IMR-90 (cell line): ENCODE measurements around the gene MOV10. TPM values are rescaled to one million over a fixed set of nuclear protein-coding genes. Genes with fewer than 3 reads are reported as not detected.

ENCODE experiments used
- ATAC-seq: fragments of 200-7000 bp; cut with Tn5 transposase; 2 replicates; pipeline ENCODE4 v1.9.1; 2020; ENCODE audit warnings: low read depth, mild to moderate bottlenecking, moderate library complexity
- BruUV-seq: library from RNA; stranded (reverse); fragments of 400-500 nt; replicated peaks from 2 replicates; lab custom pipeline; 2021; lab: Mats Ljungman, UMichigan
- CTCF ChIA-PET: fragments of 300-600 bp; formaldehyde crosslinking; extraction: SDS; loops from one replicate; lab custom pipeline; 2021; ENCODE audit warnings: antibody characterized with exemption; lab: Yijun Ruan, JAX
- POLR2A ChIA-PET: fragments of 300-600 bp; sonication (Branson Sonifier 250); formaldehyde crosslinking; loops from one replicate; lab custom pipeline; 2022; ENCODE audit warnings: antibody characterized with exemption; ENCODE audit not compliant: unreplicated experiment; lab: Charles Lee
- DNase-seq: peaks from one replicate; pipeline ENCODE4 v3.0.0; 2013
- H2AFZ ChIP-seq: replicated peaks from 2 replicates; pipeline ENCODE3; 2013; ENCODE audit warnings: low read length, mild to moderate bottlenecking; ENCODE audit not compliant: poor library complexity
- H2AK5ac ChIP-seq: 2 replicates; pipeline ENCODE4 v1.6.1; 2013; ENCODE audit warnings: low read depth, low read length, inconsistent platforms
- H2AK9ac ChIP-seq: replicated peaks from 2 replicates; pipeline ENCODE3; 2013; ENCODE audit warnings: mild to moderate bottlenecking, low read depth, low read length, moderate library complexity; ENCODE audit not compliant: poor library complexity
- H2BK120ac ChIP-seq: 2 replicates; pipeline ENCODE4 v1.6.1; 2013; ENCODE audit warnings: low read depth, low read length, inconsistent platforms
- H2BK15ac ChIP-seq: 3 replicates; pipeline ENCODE4 v1.6.1; 2013; ENCODE audit warnings: low read depth, low read length, inconsistent platforms
- H2BK20ac ChIP-seq: 2 replicates; pipeline ENCODE4 v1.6.1; 2013; ENCODE audit warnings: low read depth, mild to moderate bottlenecking, inconsistent platforms, low read length, moderate library complexity
- H2BK5ac ChIP-seq: 2 replicates; pipeline ENCODE4 v1.6.1; 2013; ENCODE audit warnings: mild to moderate bottlenecking, low read depth, low read length, inconsistent platforms; ENCODE audit not compliant: poor library complexity, severe bottlenecking
- H3K14ac ChIP-seq: replicated peaks from 2 replicates; pipeline ENCODE4 v1.6.1; 2013; ENCODE audit warnings: low read depth, low read length, inconsistent platforms
- H3K18ac ChIP-seq: 2 replicates; pipeline ENCODE4 v1.6.1; 2013; ENCODE audit warnings: low read depth, low read length, control low read depth
- H3K23ac ChIP-seq: 2 replicates; pipeline ENCODE4 v1.6.1; 2013; ENCODE audit warnings: low read depth, low read length, inconsistent platforms
- H3K27ac ChIP-seq: 2 replicates; pipeline ENCODE4 v1.5.1; 2013; ENCODE audit warnings: mild to moderate bottlenecking, control low read depth, low read length; ENCODE audit not compliant: insufficient read depth
- H3K27me3 ChIP-seq: 2 replicates; pipeline ENCODE4 v1.6.1; 2013; ENCODE audit warnings: low read length; ENCODE audit not compliant: control insufficient read depth, insufficient read depth
- H3K36me3 ChIP-seq: 2 replicates; pipeline ENCODE4 v1.6.1; 2013; ENCODE audit warnings: low read length, mixed read lengths; ENCODE audit not compliant: control insufficient read depth, insufficient read depth
- H3K4ac ChIP-seq: 2 replicates; pipeline ENCODE4 v1.6.1; 2013; ENCODE audit warnings: low read depth, low read length, inconsistent platforms
- H3K4me1 ChIP-seq: 2 replicates; pipeline ENCODE4 v1.6.1; 2013; ENCODE audit warnings: low read length, mixed read lengths; ENCODE audit not compliant: control insufficient read depth, insufficient read depth
- H3K4me2 ChIP-seq: 2 replicates; pipeline ENCODE4 v1.6.1; 2013; ENCODE audit warnings: low read depth, mild to moderate bottlenecking, control low read depth, low read length, moderate library complexity
- H3K4me3 ChIP-seq: 2 replicates; pipeline ENCODE4 v1.5.1; 2013; ENCODE audit warnings: low read depth, mild to moderate bottlenecking, control low read depth, low read length, moderate library complexity; ENCODE audit not compliant: insufficient read depth
- H3K56ac ChIP-seq: 2 replicates; pipeline ENCODE4 v1.6.1; 2013; ENCODE audit warnings: low read length, inconsistent platforms; ENCODE audit not compliant: insufficient read depth; ENCODE audit errors: extremely low read depth
- H3K79me1 ChIP-seq, 2 experiments: 2 replicates each; pipeline ENCODE4 v1.6.1; 2013; ENCODE audit warnings: low read length in 2 of 2, inconsistent platforms in 1 of 2, low read depth in 1 of 2
- H3K9ac ChIP-seq: 2 replicates; pipeline ENCODE4 v1.6.1; 2013; ENCODE audit warnings: low read depth, low read length, control low read depth
- H3K9me1 ChIP-seq: 2 replicates; pipeline ENCODE4 v1.6.1; 2013; ENCODE audit warnings: low read length, inconsistent platforms; ENCODE audit not compliant: insufficient read depth
- H3K9me3 ChIP-seq: 2 replicates; pipeline ENCODE4 v1.6.1; 2013; ENCODE audit warnings: low read length; ENCODE audit not compliant: control insufficient read depth, insufficient read depth
- H4K20me1 ChIP-seq: 2 replicates; pipeline ENCODE4 v1.6.1; 2013; ENCODE audit warnings: low read length, inconsistent platforms; ENCODE audit not compliant: insufficient read depth
- H4K5ac ChIP-seq: 2 replicates; pipeline ENCODE4 v1.6.1; 2013; ENCODE audit warnings: mild to moderate bottlenecking, low read depth, low read length, control low read depth
- H4K8ac ChIP-seq, 2 experiments: 2 replicates each; pipeline ENCODE4 v1.6.1; 2013; ENCODE audit warnings: low read depth in 2 of 2, low read length in 2 of 2, control low read depth in 1 of 2, inconsistent platforms in 1 of 2
- H4K91ac ChIP-seq: 2 replicates; pipeline ENCODE4 v1.6.1; 2013; ENCODE audit warnings: low read depth, low read length, inconsistent platforms; ENCODE audit not compliant: insufficient read depth
- BHLHE40 ChIP-seq: fragments of 150-350 bp; IDR thresholded peaks from 2 replicates; pipeline ENCODE4 v1.6.1; 2016; ENCODE audit warnings: mild to moderate bottlenecking, low read depth, low read length
- CEBPB ChIP-seq: IDR thresholded peaks from 2 replicates; pipeline ENCODE4 v1.6.1; 2012; ENCODE audit warnings: low read depth, low read length, improper control_type of control experiment
- CHD1 ChIP-seq: IDR thresholded peaks from 2 replicates; pipeline ENCODE4 v1.6.1; 2012; ENCODE audit warnings: low read depth, low read length, improper control_type of control experiment
- FOS ChIP-seq: fragments of 150-350 bp; IDR thresholded peaks from 2 replicates; pipeline ENCODE4 v1.6.1; 2016; ENCODE audit warnings: low read depth, low read length
- MAFK ChIP-seq: IDR thresholded peaks from 2 replicates; pipeline ENCODE4 v1.6.1; 2012; ENCODE audit warnings: low read depth, low read length, improper control_type of control experiment
- MXI1 ChIP-seq: IDR thresholded peaks from 2 replicates; pipeline ENCODE4 v1.6.1; 2012; ENCODE audit warnings: low read depth, mild to moderate bottlenecking, low read length, moderate library complexity, borderline replicate concordance
- NFE2L2 ChIP-seq: fragments of 150-350 bp; IDR thresholded peaks from 2 replicates; pipeline ENCODE4 v1.6.1; 2016; ENCODE audit warnings: low read depth, mild to moderate bottlenecking, low read length
- POLR2A ChIP-seq: IDR thresholded peaks from 2 replicates; pipeline ENCODE4 v1.6.1; 2012; ENCODE audit warnings: mild to moderate bottlenecking, low read depth, low read length
- RCOR1 ChIP-seq: IDR thresholded peaks from 2 replicates; pipeline ENCODE4 v1.6.1; 2012; ENCODE audit warnings: mild to moderate bottlenecking, low read length, improper control_type of control experiment; ENCODE audit not compliant: insufficient replicate concordance
- RFX5 ChIP-seq: IDR thresholded peaks from 2 replicates; pipeline ENCODE4 v1.8.0; 2012; ENCODE audit warnings: low read depth, mild to moderate bottlenecking, low read length, moderate library complexity
- SMC3 ChIP-seq: fragments of 150-350 bp; IDR thresholded peaks from 2 replicates; pipeline ENCODE4 v1.6.1; 2016; ENCODE audit warnings: low read depth, mild to moderate bottlenecking, antibody characterized with exemption, low read length, moderate library complexity
- WGBS, 2 experiments: methylation state at CpG; one replicate each; pipeline versions ENCODE4 v1.1.5 to v1.1.7; 2013; ENCODE audit warnings: missing lambda C conversion rate in 2 of 2; ENCODE audit not compliant: insufficient read length in 1 of 2; ENCODE audit errors: extremely low coverage in 2 of 2; 5-methylcytosine and 5-hydroxymethylcytosine counted together
- dilution Hi-C: fragments of 300-500 bp; cut with HindIII; formaldehyde crosslinking; loops from one replicate; pipeline ENCODE4 v1.14.3; 2018; ENCODE audit warnings: low sequenced_read_pairs; ENCODE audit not compliant: unreplicated experiment
- in situ Hi-C: fragments of 300-500 bp; cut with MboI; formaldehyde crosslinking; loops from 3 replicates; pipeline ENCODE4 v1.14.3; 2019; ENCODE audit warnings: low sequenced_read_pairs, inconsistent platforms, mixed read lengths
- intact Hi-C: fragments of 100-400 bp; cut with micrococcal nuclease; formaldehyde crosslinking; loops from 2 replicates; pipeline ENCODE4 v1.10.0; 2022
- polyA plus RNA-seq, 3 experiments: library from polyadenylated mRNA; depleted of rRNA; stranded (reverse); fragments of >200 nt; gene quantifications; 2 replicates each; pipeline ENCODE4 v1.2.3, GENCODE V29; 2012; ENCODE audit warnings: low replicate concordance in 1 of 3
- total RNA-seq: library from RNA; depleted of rRNA; stranded (reverse); fragments of >200 nt; gene quantifications from 2 replicates; pipeline ENCODE4 v1.2.3, GENCODE V29; 2012
- TF ChIP-seq, protein P1 (sequence below): conservative IDR thresholded peaks from 2 replicates; pipeline ENCODE4 v1.5.1; 2012; ENCODE audit warnings: mild to moderate bottlenecking, low read depth, low read length, improper control_type of control experiment
- TF ChIP-seq, protein P2 (sequence below): fragments of 150-350 bp; IDR thresholded peaks from 2 replicates; pipeline ENCODE4 v1.6.1; 2017; ENCODE audit warnings: mild to moderate bottlenecking, antibody characterized with exemption, low read length, low read depth
- TF ChIP-seq, protein P3 (sequence below): fragments of 150-350 bp; IDR thresholded peaks from 2 replicates; pipeline ENCODE4 v1.6.1; 2016; ENCODE audit warnings: low read depth, mild to moderate bottlenecking, low read length, moderate library complexity, borderline replicate concordance

MOV10 gene
- total and polyA plus RNA-seq, 2 of the 4 experiments (the other 2 are of a cell fraction) = 36.7 to 103 TPM

DNA sequence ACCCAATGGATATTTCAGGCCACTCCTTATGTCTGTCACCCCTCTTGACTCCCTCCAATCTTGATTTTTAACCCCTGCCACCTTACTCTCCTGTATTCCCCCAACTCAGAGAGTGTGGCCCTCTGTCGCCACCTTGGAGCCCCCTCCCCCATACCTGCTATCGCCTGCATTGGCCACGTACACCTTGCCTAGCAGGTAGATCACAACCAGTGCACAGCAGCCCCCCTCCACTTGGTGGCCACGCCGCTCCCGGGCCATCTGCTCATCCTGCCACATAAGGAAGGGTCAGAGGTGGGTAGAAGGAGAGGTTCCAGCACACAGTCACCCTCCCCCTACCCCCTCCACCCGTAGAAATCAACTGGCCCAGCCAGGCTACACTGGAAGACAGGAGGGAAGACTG lies 37.7 kb downstream of the MOV10 start:
- CTCF ChIA-PET = no interaction called here
- H3K4me2 ChIP-seq = no peak overlapping the region
- POLR2A ChIA-PET = no interaction called here

More for the DNA sequence above, 37.7 kb downstream of the MOV10 start:
- no peak overlapping the region for H4K91ac ChIP-seq
- no peak overlapping the region for H2AK9ac ChIP-seq
- no peaks in the 10 kb centered on the region for H4K20me1 ChIP-seq
- H3K9me1 ChIP-seq = peaks cover 3% of the 10 kb centered on the region; the same call in 1 of the 2 replicates
- BruUV-seq = no TSS peak
- H3K4ac ChIP-seq = no peak overlapping the region
- peaks cover 3% of the 10 kb centered on the region; the same call in 1 of the 2 replicates for H3K4me1 ChIP-seq
- H3K9me3 ChIP-seq = no peaks in the 10 kb centered on the region
- H3K27me3 ChIP-seq = peaks cover 4% of the 10 kb centered on the region; the same call in 1 of the 2 replicates
- dilution Hi-C loops (no loop called here), intact Hi-C loops (loop anchor here (10.0 kb wide), 1 partner anchor 243 kb away; the partner anchor contains the start of gene SLC16A1), in situ Hi-C loops (loop anchor here (10.0 to 25.0 kb wide), 2 partner anchors 243 to 975 kb away; partner anchors contain the start of gene SLC16A1)
- H3K9ac ChIP-seq = no peak overlapping the region
- H3K36me3 ChIP-seq = no peaks in the 10 kb centered on the region
- peaks cover 4 to 6% of the 10 kb centered on the region in 2 experiments; a peak in 1 of 4 replicates for H3K79me1 ChIP-seq
- no peak overlapping the region for H2BK15ac ChIP-seq
- H3K27ac ChIP-seq = no peak overlapping the region
- ATAC-seq (no peak), DNase-seq (no peak)
- no peak overlapping the region for H3K23ac ChIP-seq
- H3K56ac ChIP-seq = no peak overlapping the region
- H2AK5ac ChIP-seq = no peak overlapping the region
- H3K18ac ChIP-seq = no peak overlapping the region
- WGBS, 2 experiments = no CpG with 5 or more reads among the region's 7 CpGs
- H3K4me3 ChIP-seq = no peak overlapping the region
- TF ChIP-seq POLR2A = no peak
- TF ChIP-seq, protein P1, sequence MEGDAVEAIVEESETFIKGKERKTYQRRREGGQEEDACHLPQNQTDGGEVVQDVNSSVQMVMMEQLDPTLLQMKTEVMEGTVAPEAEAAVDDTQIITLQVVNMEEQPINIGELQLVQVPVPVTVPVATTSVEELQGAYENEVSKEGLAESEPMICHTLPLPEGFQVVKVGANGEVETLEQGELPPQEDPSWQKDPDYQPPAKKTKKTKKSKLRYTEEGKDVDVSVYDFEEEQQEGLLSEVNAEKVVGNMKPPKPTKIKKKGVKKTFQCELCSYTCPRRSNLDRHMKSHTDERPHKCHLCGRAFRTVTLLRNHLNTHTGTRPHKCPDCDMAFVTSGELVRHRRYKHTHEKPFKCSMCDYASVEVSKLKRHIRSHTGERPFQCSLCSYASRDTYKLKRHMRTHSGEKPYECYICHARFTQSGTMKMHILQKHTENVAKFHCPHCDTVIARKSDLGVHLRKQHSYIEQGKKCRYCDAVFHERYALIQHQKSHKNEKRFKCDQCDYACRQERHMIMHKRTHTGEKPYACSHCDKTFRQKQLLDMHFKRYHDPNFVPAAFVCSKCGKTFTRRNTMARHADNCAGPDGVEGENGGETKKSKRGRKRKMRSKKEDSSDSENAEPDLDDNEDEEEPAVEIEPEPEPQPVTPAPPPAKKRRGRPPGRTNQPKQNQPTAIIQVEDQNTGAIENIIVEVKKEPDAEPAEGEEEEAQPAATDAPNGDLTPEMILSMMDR = no peak
- TF ChIP-seq, protein P2, sequence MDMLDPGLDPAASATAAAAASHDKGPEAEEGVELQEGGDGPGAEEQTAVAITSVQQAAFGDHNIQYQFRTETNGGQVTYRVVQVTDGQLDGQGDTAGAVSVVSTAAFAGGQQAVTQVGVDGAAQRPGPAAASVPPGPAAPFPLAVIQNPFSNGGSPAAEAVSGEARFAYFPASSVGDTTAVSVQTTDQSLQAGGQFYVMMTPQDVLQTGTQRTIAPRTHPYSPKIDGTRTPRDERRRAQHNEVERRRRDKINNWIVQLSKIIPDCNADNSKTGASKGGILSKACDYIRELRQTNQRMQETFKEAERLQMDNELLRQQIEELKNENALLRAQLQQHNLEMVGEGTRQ = no peak
- TF ChIP-seq BHLHE40 = no peak
- no peak for TF ChIP-seq CHD1
- no peak for TF ChIP-seq RCOR1
- no peak for TF ChIP-seq RFX5
- TF ChIP-seq, protein P3, sequence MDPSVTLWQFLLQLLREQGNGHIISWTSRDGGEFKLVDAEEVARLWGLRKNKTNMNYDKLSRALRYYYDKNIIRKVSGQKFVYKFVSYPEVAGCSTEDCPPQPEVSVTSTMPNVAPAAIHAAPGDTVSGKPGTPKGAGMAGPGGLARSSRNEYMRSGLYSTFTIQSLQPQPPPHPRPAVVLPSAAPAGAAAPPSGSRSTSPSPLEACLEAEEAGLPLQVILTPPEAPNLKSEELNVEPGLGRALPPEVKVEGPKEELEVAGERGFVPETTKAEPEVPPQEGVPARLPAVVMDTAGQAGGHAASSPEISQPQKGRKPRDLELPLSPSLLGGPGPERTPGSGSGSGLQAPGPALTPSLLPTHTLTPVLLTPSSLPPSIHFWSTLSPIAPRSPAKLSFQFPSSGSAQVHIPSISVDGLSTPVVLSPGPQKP = no peak
- no peak for TF ChIP-seq NFE2L2
- no peak for TF ChIP-seq SMC3
- TF ChIP-seq FOS = no peak
- no peak for TF ChIP-seq CEBPB
- TF ChIP-seq MXI1 = no peak
- TF ChIP-seq MAFK = no peak
- H4K8ac ChIP-seq = no peak overlapping the region
- H2BK20ac ChIP-seq = no peak overlapping the region
- no peak overlapping the region for H2BK120ac ChIP-seq
- no peak overlapping the region for H2BK5ac ChIP-seq
- no peak overlapping the region for H2AFZ ChIP-seq
- H3K14ac ChIP-seq = no peak overlapping the region
- H4K5ac ChIP-seq = no peak overlapping the region
